ENCODE data around the gene NCOA4.
"Not testable (repeated sequence)": the region's sequence is repeated elsewhere in the genome, so short reads cannot be mapped to it uniquely, and the experiment has no call there.

Gene NCOA4

GRCh38 chr10:45985590-45985989 lies 44.8 kb downstream of the NCOA4 start:
- H3K4me1 ChIP-seq (ENCODE audit: control insufficient read depth in 2 of 2, insufficient read depth in 2 of 2, low read length in 2 of 2); H3K27ac ChIP-seq (ENCODE audit: low read depth in 2 of 2, low read length in 2 of 2); H3K4me3 ChIP-seq (ENCODE audit: low read length in 2 of 2); H3K9ac ChIP-seq (ENCODE audit: low read depth in 1 of 2, low read length in 2 of 2); H3K27me3 ChIP-seq (ENCODE audit: control insufficient read depth in 2 of 2, insufficient read depth in 2 of 2, low read length in 2 of 2); H3K9me3 ChIP-seq (ENCODE audit: control insufficient read depth in 2 of 2, low read length in 2 of 2): not testable (repeated sequence)
- peaks cover 4 to 11% of the 10 kb centered on the region in 2 donors for H3K36me3 ChIP-seq (ENCODE audit: control insufficient read depth in 2 of 2, insufficient read depth in 2 of 2, low read length in 2 of 2)

GRCh38 chr10:45984473-45984872 lies 46.0 kb downstream of the NCOA4 start:
- H3K9me3 ChIP-seq (ENCODE audit: control insufficient read depth in 2 of 2, low read length in 2 of 2); H3K27me3 ChIP-seq (ENCODE audit: control insufficient read depth in 2 of 2, insufficient read depth in 2 of 2, low read length in 2 of 2); H3K27ac ChIP-seq (ENCODE audit: low read depth in 2 of 2, low read length in 2 of 2); H3K4me1 ChIP-seq (ENCODE audit: control insufficient read depth in 2 of 2, insufficient read depth in 2 of 2, low read length in 2 of 2); H3K9ac ChIP-seq (ENCODE audit: low read depth in 1 of 2, low read length in 2 of 2); H3K4me3 ChIP-seq (ENCODE audit: low read length in 2 of 2): not testable (repeated sequence)
- H3K36me3 ChIP-seq (ENCODE audit: control insufficient read depth in 2 of 2, insufficient read depth in 2 of 2, low read length in 2 of 2), result peaks cover 4 to 11% of the 10 kb centered on the region in 2 donors

- not testable (repeated sequence) for H3K4me3 ChIP-seq (ENCODE audit: low read length in 2 of 2); H3K27ac ChIP-seq (ENCODE audit: low read depth in 2 of 2, low read length in 2 of 2); H3K4me1 ChIP-seq (ENCODE audit: control insufficient read depth in 2 of 2, insufficient read depth in 2 of 2, low read length in 2 of 2); H3K9me3 ChIP-seq (ENCODE audit: control insufficient read depth in 2 of 2, low read length in 2 of 2); H3K9ac ChIP-seq (ENCODE audit: low read depth in 1 of 2, low read length in 2 of 2); H3K27me3 ChIP-seq (ENCODE audit: control insufficient read depth in 2 of 2, insufficient read depth in 2 of 2, low read length in 2 of 2)
- H3K36me3 ChIP-seq (ENCODE audit: control insufficient read depth in 2 of 2, insufficient read depth in 2 of 2, low read length in 2 of 2), result peaks cover 4 to 11% of the 10 kb centered on the region in 2 donors
Measured at GRCh38 chr10:45983538-45984186, 46.8 kb downstream of the NCOA4 start.

- not testable (repeated sequence) for H3K27ac ChIP-seq (ENCODE audit: low read depth in 2 of 2, low read length in 2 of 2); H3K4me3 ChIP-seq (ENCODE audit: low read length in 2 of 2); H3K27me3 ChIP-seq (ENCODE audit: control insufficient read depth in 2 of 2, insufficient read depth in 2 of 2, low read length in 2 of 2); H3K9ac ChIP-seq (ENCODE audit: low read depth in 1 of 2, low read length in 2 of 2); H3K4me1 ChIP-seq (ENCODE audit: control insufficient read depth in 2 of 2, insufficient read depth in 2 of 2, low read length in 2 of 2); H3K9me3 ChIP-seq (ENCODE audit: control insufficient read depth in 2 of 2, low read length in 2 of 2)
- peaks cover 4 to 12% of the 10 kb centered on the region in 2 donors for H3K36me3 ChIP-seq (ENCODE audit: control insufficient read depth in 2 of 2, insufficient read depth in 2 of 2, low read length in 2 of 2)
Measured at GRCh38 chr10:45981367-45981766, 49.1 kb downstream of the NCOA4 start.

GRCh38 chr10:45978554-45978953 lies 51.9 kb downstream of the NCOA4 start:
- not testable (repeated sequence) for H3K9ac ChIP-seq (ENCODE audit: low read depth in 1 of 2, low read length in 2 of 2); H3K27ac ChIP-seq (ENCODE audit: low read depth in 2 of 2, low read length in 2 of 2); H3K4me1 ChIP-seq (ENCODE audit: control insufficient read depth in 2 of 2, insufficient read depth in 2 of 2, low read length in 2 of 2); H3K36me3 ChIP-seq (ENCODE audit: control insufficient read depth in 2 of 2, insufficient read depth in 2 of 2, low read length in 2 of 2); H3K9me3 ChIP-seq (ENCODE audit: control insufficient read depth in 2 of 2, low read length in 2 of 2); H3K4me3 ChIP-seq (ENCODE audit: low read length in 2 of 2); H3K27me3 ChIP-seq (ENCODE audit: control insufficient read depth in 2 of 2, insufficient read depth in 2 of 2, low read length in 2 of 2)

- H3K9ac ChIP-seq (ENCODE audit: low read depth in 1 of 2, low read length in 2 of 2), result peak overlapping the region in 1 of 2 donors; percentile 24
- H3K4me1 ChIP-seq (ENCODE audit: control insufficient read depth in 2 of 2, insufficient read depth in 2 of 2, low read length in 2 of 2), result peaks cover 5 to 14% of the 10 kb centered on the region in 2 donors
- not testable (repeated sequence) for H3K36me3 ChIP-seq (ENCODE audit: control insufficient read depth in 2 of 2, insufficient read depth in 2 of 2, low read length in 2 of 2); H3K27me3 ChIP-seq (ENCODE audit: control insufficient read depth in 2 of 2, insufficient read depth in 2 of 2, low read length in 2 of 2); H3K4me3 ChIP-seq (ENCODE audit: low read length in 2 of 2); H3K27ac ChIP-seq (ENCODE audit: low read depth in 2 of 2, low read length in 2 of 2); H3K9me3 ChIP-seq (ENCODE audit: control insufficient read depth in 2 of 2, low read length in 2 of 2)
Measured at GRCh38 chr10:45974041-45974440, 56.4 kb downstream of the NCOA4 start.

- H3K9ac ChIP-seq (ENCODE audit: low read depth in 1 of 2, low read length in 2 of 2), result peak overlapping the region; percentile 65 to 69
- not testable (repeated sequence) for H3K27me3 ChIP-seq (ENCODE audit: control insufficient read depth in 2 of 2, insufficient read depth in 2 of 2, low read length in 2 of 2); H3K36me3 ChIP-seq (ENCODE audit: control insufficient read depth in 2 of 2, insufficient read depth in 2 of 2, low read length in 2 of 2); H3K9me3 ChIP-seq (ENCODE audit: control insufficient read depth in 2 of 2, low read length in 2 of 2)
- peak overlapping the region; percentile 77 to 86 for H3K4me3 ChIP-seq (ENCODE audit: low read length in 2 of 2)
- peaks cover 5 to 14% of the 10 kb centered on the region in 2 donors for H3K4me1 ChIP-seq (ENCODE audit: control insufficient read depth in 2 of 2, insufficient read depth in 2 of 2, low read length in 2 of 2)
- H3K27ac ChIP-seq (ENCODE audit: low read depth in 2 of 2, low read length in 2 of 2), result peak overlapping the region in 1 of 2 donors; percentile 43
Measured at GRCh38 chr10:45972813-45973169, 57.6 kb downstream of the NCOA4 start.

GRCh38 chr10:45972106-45972812 lies 58.2 kb downstream of the NCOA4 start, which contains the start of gene TIMM23:
Gene TIMM23 (plus strand): TSS chr10:45972489. CDS start chr10:45972625, 136 bp downstream.
- H3K36me3 ChIP-seq (ENCODE audit: control insufficient read depth in 2 of 2, insufficient read depth in 2 of 2, low read length in 2 of 2); H3K9me3 ChIP-seq (ENCODE audit: control insufficient read depth in 2 of 2, low read length in 2 of 2); H3K27me3 ChIP-seq (ENCODE audit: control insufficient read depth in 2 of 2, insufficient read depth in 2 of 2, low read length in 2 of 2): not testable (repeated sequence)
- Histone ChIP-seq H3K4me1 (ENCODE audit: control insufficient read depth in 2 of 2, insufficient read depth in 2 of 2, low read length in 2 of 2) (peaks cover 5 to 14% of the 10 kb centered on the region in 2 donors), H3K9ac (ENCODE audit: low read depth in 1 of 2, low read length in 2 of 2) (peak within 1 kb of the TSS; percentile 65 to 69), H3K27ac (ENCODE audit: low read depth in 2 of 2, low read length in 2 of 2) (peak within 1 kb of the TSS; percentile 15 to 43), H3K4me3 (ENCODE audit: low read length in 2 of 2) (peak within 1 kb of the TSS; percentile 77 to 86)

GRCh38 chr10:45971742-45972105 lies 58.7 kb downstream of the NCOA4 start:
- not testable (repeated sequence) for H3K36me3 ChIP-seq (ENCODE audit: control insufficient read depth in 2 of 2, insufficient read depth in 2 of 2, low read length in 2 of 2); H3K27me3 ChIP-seq (ENCODE audit: control insufficient read depth in 2 of 2, insufficient read depth in 2 of 2, low read length in 2 of 2); H3K9me3 ChIP-seq (ENCODE audit: control insufficient read depth in 2 of 2, low read length in 2 of 2)
- Histone ChIP-seq H3K27ac (ENCODE audit: low read depth in 2 of 2, low read length in 2 of 2) (peak overlapping the region; percentile 15 to 43), H3K4me3 (ENCODE audit: low read length in 2 of 2) (peak overlapping the region; percentile 77 to 86), H3K4me1 (ENCODE audit: control insufficient read depth in 2 of 2, insufficient read depth in 2 of 2, low read length in 2 of 2) (peaks cover 5 to 14% of the 10 kb centered on the region in 2 donors), H3K9ac (ENCODE audit: low read depth in 1 of 2, low read length in 2 of 2) (peak overlapping the region; percentile 56 to 69)

- not testable (repeated sequence) for H3K27me3 ChIP-seq (ENCODE audit: control insufficient read depth in 2 of 2, insufficient read depth in 2 of 2, low read length in 2 of 2); H3K27ac ChIP-seq (ENCODE audit: low read depth in 2 of 2, low read length in 2 of 2); H3K36me3 ChIP-seq (ENCODE audit: control insufficient read depth in 2 of 2, insufficient read depth in 2 of 2, low read length in 2 of 2); H3K9me3 ChIP-seq (ENCODE audit: control insufficient read depth in 2 of 2, low read length in 2 of 2)
- Histone ChIP-seq H3K9ac (ENCODE audit: low read depth in 1 of 2, low read length in 2 of 2) (peak overlapping the region in 1 of 2 donors; percentile 3), H3K4me3 (ENCODE audit: low read length in 2 of 2) (peak overlapping the region; percentile 77 to 86), H3K4me1 (ENCODE audit: control insufficient read depth in 2 of 2, insufficient read depth in 2 of 2, low read length in 2 of 2) (peaks cover 5 to 14% of the 10 kb centered on the region in 2 donors)
Measured at GRCh38 chr10:45971019-45971418, 59.4 kb downstream of the NCOA4 start.

Data from mucosa of rectum (tissue), 2 donors.